Astrocyte (in vitro differentiated cells and primary cell): Measurements from ENCODE around the gene PCBP2.

Experiments
- EZH2 ChIP-seq: IDR thresholded peaks from 2 replicates; pipeline ENCODE4 v1.6.1; 2012; ENCODE audit warnings: mild to moderate bottlenecking, low read length, inconsistent platforms; ENCODE audit not compliant: insufficient read depth
- TF ChIP-seq, protein P1 (sequence below): IDR thresholded peaks from 2 replicates; pipeline ENCODE4 v1.5.1; 2011; ENCODE audit warnings: low read depth, mild to moderate bottlenecking, inconsistent platforms, low read length, moderate library complexity; ENCODE audit not compliant: insufficient read depth

DNA sequence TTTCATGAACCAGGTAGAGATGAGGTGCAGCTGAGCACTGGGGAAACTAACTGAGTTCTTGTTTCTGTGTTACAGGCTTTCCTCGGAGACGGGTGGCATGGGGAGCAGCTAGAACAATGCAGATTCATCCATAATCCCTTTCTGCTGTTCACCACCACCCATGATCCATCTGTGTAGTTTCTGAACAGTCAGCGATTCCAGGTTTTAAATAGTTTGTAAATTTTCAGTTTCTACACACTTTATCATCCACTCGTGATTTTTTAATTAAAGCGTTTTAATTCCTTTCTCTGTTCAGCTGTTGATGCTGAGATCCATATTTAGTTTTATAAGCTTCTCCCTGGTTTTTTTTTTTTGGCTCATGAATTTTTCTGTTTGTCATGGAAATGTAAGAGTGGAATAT is 27.4 kb downstream of the PCBP2 start:
- TF ChIP-seq, protein P1, sequence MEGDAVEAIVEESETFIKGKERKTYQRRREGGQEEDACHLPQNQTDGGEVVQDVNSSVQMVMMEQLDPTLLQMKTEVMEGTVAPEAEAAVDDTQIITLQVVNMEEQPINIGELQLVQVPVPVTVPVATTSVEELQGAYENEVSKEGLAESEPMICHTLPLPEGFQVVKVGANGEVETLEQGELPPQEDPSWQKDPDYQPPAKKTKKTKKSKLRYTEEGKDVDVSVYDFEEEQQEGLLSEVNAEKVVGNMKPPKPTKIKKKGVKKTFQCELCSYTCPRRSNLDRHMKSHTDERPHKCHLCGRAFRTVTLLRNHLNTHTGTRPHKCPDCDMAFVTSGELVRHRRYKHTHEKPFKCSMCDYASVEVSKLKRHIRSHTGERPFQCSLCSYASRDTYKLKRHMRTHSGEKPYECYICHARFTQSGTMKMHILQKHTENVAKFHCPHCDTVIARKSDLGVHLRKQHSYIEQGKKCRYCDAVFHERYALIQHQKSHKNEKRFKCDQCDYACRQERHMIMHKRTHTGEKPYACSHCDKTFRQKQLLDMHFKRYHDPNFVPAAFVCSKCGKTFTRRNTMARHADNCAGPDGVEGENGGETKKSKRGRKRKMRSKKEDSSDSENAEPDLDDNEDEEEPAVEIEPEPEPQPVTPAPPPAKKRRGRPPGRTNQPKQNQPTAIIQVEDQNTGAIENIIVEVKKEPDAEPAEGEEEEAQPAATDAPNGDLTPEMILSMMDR: no peak
- no peak for TF ChIP-seq EZH2
